ENCODE results near the gene TGIF2.

- no peak for TF ChIP-seq CTCF (IDR thresholded peaks at IDR 0.05)
- TF ChIP-seq POLR2A (IDR thresholded peaks at IDR 0.05), result no peak
Observed at GRCh38 chr20:36541768-36542488, 31.5 kb upstream of the TGIF2 start.

All from lower leg skin (tissue), 3 donors.